CD4-positive, alpha-beta memory T cell (primary cell): Measurements from ENCODE around the gene HSPB2. TPM values are rescaled to one million over a fixed set of nuclear protein-coding genes. Genes with fewer than 3 reads are reported as not detected.
"Not testable (repeated sequence)": the region's sequence is repeated elsewhere in the genome, so short reads cannot be mapped to it uniquely, and the experiment has no call there.

Source experiments
- CTCF ChIA-PET: fragments of 350-600 bp; sonication (Branson Sonifier 250); formaldehyde crosslinking; loops from one replicate; lab custom pipeline; 2021; ENCODE audit warnings: inconsistent platforms; ENCODE audit not compliant: partially characterized antibody; lab: Charles Lee
- POLR2A ChIA-PET: fragments of 350-600 bp; sonication (Branson Sonifier 250); formaldehyde crosslinking; loops from one replicate; lab custom pipeline; 2021; ENCODE audit not compliant: partially characterized antibody; lab: Charles Lee
- DNase-seq, 5 donors: peaks; one replicate each; pipeline versions ENCODE4 v3.0.0 to v3.0.0-alpha.2; 2020 to 2022; ENCODE audit warnings: mixed read lengths in 1 of 5
- H3K27ac ChIP-seq: one replicate; pipeline ENCODE4 v1.7.0; 2013; ENCODE audit warnings: low read depth, low read length
- H3K27me3 ChIP-seq: 2 replicates; pipeline ENCODE4 v1.7.0; 2013; ENCODE audit warnings: mild to moderate bottlenecking, low read length, moderate library complexity; ENCODE audit not compliant: insufficient read depth
- H3K36me3 ChIP-seq: 2 replicates; pipeline ENCODE4 v1.7.0; 2013; ENCODE audit warnings: mild to moderate bottlenecking, low read length, moderate library complexity; ENCODE audit not compliant: insufficient read depth
- H3K4me1 ChIP-seq: 2 replicates; pipeline ENCODE4 v1.7.0; 2013; ENCODE audit warnings: mild to moderate bottlenecking, low read length, moderate library complexity; ENCODE audit not compliant: insufficient read depth
- H3K4me3 ChIP-seq, 2 donors: one replicate each; pipeline ENCODE4 v1.7.0; 2013; ENCODE audit warnings: low read length in 2 of 2, mild to moderate bottlenecking in 1 of 2
- H3K9me3 ChIP-seq, 2 donors: one replicate each; pipeline ENCODE4 v1.7.0; 2013; ENCODE audit warnings: low read length in 2 of 2, control low read depth in 1 of 2; ENCODE audit not compliant: control insufficient read depth in 1 of 2
- H3K27ac Mint-ChIP-seq, 7 donors: one replicate each; pipeline ENCODE4 v1.8.0; 2020 to 2021; ENCODE audit warnings: mixed read lengths in 7 of 7, mild to moderate bottlenecking in 6 of 7, inconsistent platforms in 3 of 7, moderate library complexity in 3 of 7
- H3K27me3 Mint-ChIP-seq, 2 donors: one replicate each; pipeline ENCODE4 v1.8.0; 2020 to 2021; ENCODE audit warnings: mixed read lengths in 2 of 2
- H3K36me3 Mint-ChIP-seq, 2 donors: one replicate each; pipeline ENCODE4 v1.8.0; 2020 to 2021; ENCODE audit warnings: mixed read lengths in 2 of 2, inconsistent platforms in 1 of 2, mild to moderate bottlenecking in 1 of 2
- H3K4me1 Mint-ChIP-seq, 4 donors: one replicate each; pipeline ENCODE4 v1.8.0; 2020 to 2021; ENCODE audit warnings: mixed read lengths in 4 of 4, mild to moderate bottlenecking in 1 of 4
- H3K4me3 Mint-ChIP-seq, 8 donors: one replicate each; pipeline ENCODE4 v1.8.0; 2020 to 2021; ENCODE audit warnings: mixed read lengths in 8 of 8, mild to moderate bottlenecking in 7 of 8, moderate library complexity in 6 of 8, inconsistent platforms in 3 of 8
- H3K9me3 Mint-ChIP-seq, 8 donors: one replicate each; pipeline ENCODE4 v1.8.0; 2020 to 2021; ENCODE audit warnings: mixed read lengths in 8 of 8, mild to moderate bottlenecking in 5 of 8, inconsistent platforms in 3 of 8, moderate library complexity in 1 of 8
- intact Hi-C: fragments of 100-400 bp; cut with micrococcal nuclease; formaldehyde crosslinking; loops from one replicate; pipeline ENCODE4 v1.15.1; 2023
- polyA plus RNA-seq, 2 donors: library from polyadenylated mRNA; unstranded; fragments of 300-500 nt; fragmentation: Illumina TruSeq; gene quantifications; one replicate each; pipeline ENCODE4 v1.2.3, GENCODE V29; 2021
- total RNA-seq, 2 experiments: library from RNA; stranded (reverse); gene quantifications; one replicate each; pipeline ENCODE4 v1.2.3, GENCODE V29; 2021

HSPB2 gene
- total and polyA plus RNA-seq, 4 experiments from 2014 or later = not detected

DNA sequence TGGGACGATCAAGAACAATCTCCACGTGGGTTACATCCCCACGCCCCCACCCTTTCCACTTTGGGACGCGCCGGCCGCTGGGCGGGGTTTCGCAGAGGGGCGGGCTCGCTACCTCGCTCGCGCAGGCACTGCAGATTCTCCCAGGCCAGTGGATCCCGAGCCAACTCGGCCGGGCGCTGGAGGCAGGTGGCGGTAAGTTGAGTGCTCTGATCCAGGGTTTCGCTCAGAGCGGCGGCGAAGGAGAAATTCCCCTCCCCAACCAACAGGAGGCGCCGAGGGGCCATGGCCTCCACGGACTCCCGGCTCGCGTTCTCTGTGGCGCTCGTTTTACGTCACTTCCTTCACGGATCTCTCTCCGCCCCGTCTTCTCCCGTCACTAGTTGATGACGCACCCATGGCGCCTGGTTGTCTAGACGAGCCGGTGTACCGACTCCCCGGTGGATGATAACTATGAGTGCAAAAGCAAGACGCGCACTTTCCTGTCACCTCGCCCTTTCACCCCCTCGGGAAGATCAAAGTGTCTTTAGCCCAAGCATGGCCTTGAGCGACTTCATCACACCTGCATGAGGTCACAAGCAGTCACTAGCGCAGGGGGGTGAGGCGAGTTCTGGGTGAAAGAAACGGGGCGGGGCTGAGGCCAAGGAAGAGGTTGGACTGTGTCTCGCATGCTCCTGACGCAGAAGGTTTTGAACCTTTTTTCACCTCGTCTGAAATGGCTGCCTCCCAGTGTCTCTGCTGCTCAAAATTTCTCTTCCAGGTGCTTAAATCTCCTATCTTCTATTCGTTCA, 33.5 kb upstream of the HSPB2 start, which contains the start of the genes CFAP68 and FDXACB1:
TSS of gene CFAP68 (plus strand) at position 693 of the 788 bp plus-strand sequence. CDS start at position 713, 20 bp downstream.
TSS of gene FDXACB1 (minus strand) at position 317 of the 788 bp plus-strand sequence. CDS start at position 284, 33 bp downstream.
- Histone ChIP-seq H3K36me3 (peaks cover 11% of the 10 kb centered on the region), H3K4me3 (peak within 1 kb of the TSS; percentile 79 to 80), H3K9me3 (no peaks in the 10 kb centered on the region), H3K27me3 (no peaks in the 10 kb centered on the region), H3K27ac (peak within 1 kb of the TSS; percentile 95), H3K4me1 (peaks cover 18% of the 10 kb centered on the region)
- intact Hi-C loops = loop anchor here (1.0 to 10.0 kb wide), 9 partner anchors 8 to 1436 kb away; partner anchors contain the start of genes ALG9, DLAT, NKAPD1 and PIH1D2
- no peaks in the 10 kb centered on the region for H3K27me3 Mint-ChIP-seq
- ChIA-PET CTCF (interaction anchor here (0.9 to 2.6 kb wide), 7 partner anchors 8 to 103 kb away, joined by 4 to 14 read pairs (median 9); partner anchors contain the start of gene ALG9), POLR2A (interaction anchor here (0.9 to 3.8 kb wide), 7 partner anchors 8 to 208 kb away, joined by 3 to 20 read pairs (median 5); partner anchors contain the start of genes ALG9, DLAT, SDHD and TIMM8B)
- H3K4me1 Mint-ChIP-seq = peaks cover 11 to 28% (median 17%) of the 10 kb centered on the region in 4 donors
- H3K4me3 Mint-ChIP-seq = peak within 1 kb of the TSS; percentile 91 to 98 (median 95)
- peaks cover 14 to 36% of the 10 kb centered on the region in 2 donors for H3K36me3 Mint-ChIP-seq
- H3K9me3 Mint-ChIP-seq = no peaks in the 10 kb centered on the region
- H3K27ac Mint-ChIP-seq = peak within 1 kb of the TSS; percentile 93 to 100 (median 100)
- peak; percentile 97 to 99 (median 98) for DNase-seq

DNA sequence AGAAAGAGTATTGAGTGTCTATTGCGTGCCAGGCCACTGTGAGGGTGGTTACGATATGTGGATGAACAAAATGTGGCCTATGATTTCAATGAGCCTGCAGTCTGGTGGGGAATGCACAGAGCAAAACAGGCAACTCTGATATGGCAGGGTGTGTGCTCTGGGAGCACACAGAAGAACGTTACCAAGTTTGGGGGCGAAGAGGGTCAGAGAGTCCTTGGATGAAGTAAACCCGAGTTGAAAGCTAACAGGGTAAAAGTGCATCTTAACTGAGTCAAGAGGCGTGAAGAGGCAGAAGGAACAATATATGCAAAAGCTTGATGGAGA, 32.9 kb upstream of the HSPB2 start:
- DNase-seq = no peak
- POLR2A ChIA-PET = interaction anchor here (1.2 to 2.1 kb wide), 4 partner anchors 9 to 207 kb away, joined by 3 to 15 read pairs (median 8); partner anchors contain the start of genes ALG9, PPP2R1B, SDHD and TIMM8B
- Mint-ChIP-seq H3K9me3 (no peaks in the 10 kb centered on the region), H3K36me3 (peaks cover 14 to 34% of the 10 kb centered on the region in 2 donors), H3K27ac (peak overlapping the region; percentile 93 to 100 (median 100)), H3K4me3 (peak overlapping the region; percentile 91 to 98 (median 95)), H3K27me3 (no peaks in the 10 kb centered on the region), H3K4me1 (peaks cover 11 to 28% (median 17%) of the 10 kb centered on the region in 4 donors)
- CTCF ChIA-PET = interaction anchor here (0.9 to 4.6 kb wide), 4 partner anchors 8 to 116 kb away, joined by 3 to 19 read pairs (median 4); partner anchors contain the start of gene ALG9
- H3K27me3 ChIP-seq = no peaks in the 10 kb centered on the region
- H3K9me3 ChIP-seq = no peaks in the 10 kb centered on the region
- peak overlapping the region; percentile 79 to 80 for H3K4me3 ChIP-seq
- intact Hi-C loops = loop anchor here (1.0 to 10.0 kb wide), 9 partner anchors 8 to 1435 kb away; partner anchors contain the start of genes ALG9, DLAT, NKAPD1 and PIH1D2
- H3K36me3 ChIP-seq = peaks cover 11% of the 10 kb centered on the region
- peak overlapping the region; percentile 95 for H3K27ac ChIP-seq
- peaks cover 18% of the 10 kb centered on the region for H3K4me1 ChIP-seq

DNA sequence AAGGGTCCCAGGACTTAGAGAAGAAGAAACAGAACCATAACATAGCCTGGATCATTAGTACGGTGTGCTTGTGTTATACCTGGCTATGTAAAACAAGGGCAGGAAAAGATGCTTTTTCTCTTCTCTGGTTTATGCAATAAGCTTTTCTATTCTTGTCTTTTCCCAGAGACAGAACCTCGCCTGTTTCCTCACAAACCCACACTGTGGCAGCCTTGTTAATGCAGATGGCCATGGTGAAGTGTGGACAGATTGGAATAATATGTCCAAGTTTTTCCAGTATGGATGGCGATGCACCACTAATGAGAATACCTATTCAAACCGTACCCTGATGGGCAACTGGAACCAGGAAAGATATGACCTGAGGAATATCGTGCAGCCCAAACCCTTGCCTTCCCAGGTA, 30.3 kb upstream of the HSPB2 start:
- ChIA-PET CTCF (interaction anchor here (1.5 to 4.6 kb wide), 4 partner anchors 11 to 49 kb away, joined by 6 to 19 read pairs (median 14); partner anchors contain the start of gene ALG9), POLR2A (interaction anchor here (1.3 to 1.9 kb wide), 2 partner anchors 11 to 44 kb away, joined by 6 to 8 read pairs; partner anchors contain the start of gene ALG9)
- Mint-ChIP-seq H3K9me3 (no peaks in the 10 kb centered on the region), H3K36me3 (peaks cover 9 to 29% of the 10 kb centered on the region in 2 donors), H3K27me3 (no peaks in the 10 kb centered on the region), H3K27ac (peak overlapping the region in 1 of 7 donors; percentile 93), H3K4me3 (peak overlapping the region in 1 of 8 donors; percentile 5), H3K4me1 (peaks cover 11 to 28% (median 16%) of the 10 kb centered on the region in 4 donors)
- H3K27ac ChIP-seq = no peak overlapping the region
- H3K36me3 ChIP-seq = no peaks in the 10 kb centered on the region
- DNase-seq = no peak
- no peaks in the 10 kb centered on the region for H3K27me3 ChIP-seq
- no peak overlapping the region for H3K4me3 ChIP-seq
- intact Hi-C loops = no loop called here
- H3K4me1 ChIP-seq = peaks cover 18% of the 10 kb centered on the region
- no peaks in the 10 kb centered on the region for H3K9me3 ChIP-seq

DNA sequence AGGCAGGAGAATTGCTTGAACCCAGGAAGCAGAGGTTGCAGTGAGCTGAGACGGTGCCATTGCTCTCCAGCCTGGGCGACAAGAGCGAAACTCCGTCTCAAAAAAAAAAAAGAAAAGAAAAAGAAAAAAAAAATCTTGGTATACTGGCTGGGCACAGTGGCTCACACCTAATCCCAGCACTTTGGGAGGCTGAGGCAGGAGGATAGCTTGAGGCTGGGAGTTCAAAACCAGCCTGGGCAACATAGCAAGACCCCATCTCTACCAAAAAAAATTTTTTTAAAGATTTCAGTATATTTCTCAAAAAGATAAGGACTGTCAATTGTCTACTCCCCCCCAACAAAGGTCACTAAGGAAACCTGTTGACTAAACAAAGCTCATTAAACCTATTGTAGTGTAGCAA, 27.5 kb upstream of the HSPB2 start:
- H3K27ac ChIP-seq, H3K27me3 ChIP-seq, H3K9me3 ChIP-seq, intact Hi-C loops, H3K27ac Mint-ChIP-seq, H3K36me3 ChIP-seq, H3K4me1 Mint-ChIP-seq, DNase-seq, H3K27me3 Mint-ChIP-seq, H3K4me1 ChIP-seq, H3K4me3 ChIP-seq, H3K9me3 Mint-ChIP-seq, H3K4me3 Mint-ChIP-seq: not testable (repeated sequence)
- ChIA-PET CTCF (interaction anchor here (1.2 to 1.5 kb wide), 2 partner anchors 14 to 47 kb away, joined by 3 to 6 read pairs; no protein-coding TSS in a partner anchor), POLR2A (interaction anchor here (0.7 kb wide), 1 partner anchor 14 kb away, joined by 3 read pairs; the partner anchor contains the start of gene ALG9)
- peaks cover 9 to 15% of the 10 kb centered on the region in 2 donors for H3K36me3 Mint-ChIP-seq

DNA sequence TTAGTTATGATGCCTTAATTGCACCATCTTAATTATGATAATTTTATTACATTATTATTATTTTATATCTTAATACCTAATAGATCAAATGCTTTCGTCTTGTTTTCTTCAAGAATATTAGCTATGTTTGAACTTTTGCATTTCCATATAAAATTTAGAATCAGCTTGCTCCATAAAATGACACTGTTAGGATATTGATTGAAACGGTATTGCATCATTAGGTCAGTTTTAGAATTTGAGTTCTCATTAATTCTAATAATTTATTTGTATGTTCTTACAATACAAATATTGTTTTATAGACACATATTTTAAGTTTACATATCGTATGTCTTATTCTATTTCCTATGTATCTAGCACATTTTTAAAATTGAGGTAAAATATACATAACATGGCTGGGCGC, 26.5 kb upstream of the HSPB2 start:
- no peak for DNase-seq
- Mint-ChIP-seq H3K4me3 (no peak overlapping the region), H3K4me1 (no peaks in the 10 kb centered on the region), H3K9me3 (no peaks in the 10 kb centered on the region), H3K27ac (no peak overlapping the region), H3K27me3 (no peaks in the 10 kb centered on the region), H3K36me3 (peaks cover 9 to 15% of the 10 kb centered on the region in 2 donors)
- H3K27ac ChIP-seq = no peak overlapping the region
- POLR2A ChIA-PET = no interaction called here
- no peaks in the 10 kb centered on the region for H3K4me1 ChIP-seq
- intact Hi-C loops = no loop called here
- H3K36me3 ChIP-seq = no peaks in the 10 kb centered on the region
- no peaks in the 10 kb centered on the region for H3K27me3 ChIP-seq
- no peak overlapping the region for H3K4me3 ChIP-seq
- CTCF ChIA-PET = interaction anchor here (1.5 kb wide), 1 partner anchor 46 kb away, joined by 6 read pairs; no protein-coding TSS in a partner anchor
- no peaks in the 10 kb centered on the region for H3K9me3 ChIP-seq

DNA sequence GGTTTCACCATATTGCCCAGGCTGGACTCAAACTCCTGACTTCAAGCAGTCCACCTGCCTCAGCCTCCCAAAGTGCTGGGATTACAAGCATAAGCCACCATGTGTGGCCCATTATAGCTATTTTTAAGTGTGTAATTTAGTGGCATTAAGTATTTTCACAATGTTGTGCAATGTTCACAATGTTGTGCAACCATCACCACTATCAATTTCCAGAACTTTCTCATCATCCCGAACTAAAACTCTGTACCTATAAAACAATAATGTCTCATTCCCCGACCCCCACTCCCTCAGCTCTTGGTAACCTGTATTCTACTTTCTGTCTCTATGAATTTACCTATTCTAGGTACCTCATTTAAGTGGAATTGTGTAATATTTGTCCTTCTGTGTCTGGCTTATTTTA, 25.7 kb upstream of the HSPB2 start:
- Mint-ChIP-seq H3K4me1 (no peaks in the 10 kb centered on the region), H3K36me3 (peaks cover 9 to 15% of the 10 kb centered on the region in 2 donors), H3K9me3 (no peaks in the 10 kb centered on the region), H3K27ac (no peak overlapping the region), H3K27me3 (no peaks in the 10 kb centered on the region), H3K4me3 (no peak overlapping the region)
- CTCF ChIA-PET = no interaction called here
- no peak overlapping the region for H3K4me3 ChIP-seq
- intact Hi-C loops = no loop called here
- H3K9me3 ChIP-seq = no peaks in the 10 kb centered on the region
- POLR2A ChIA-PET = no interaction called here
- H3K36me3 ChIP-seq = no peaks in the 10 kb centered on the region
- no peak overlapping the region for H3K27ac ChIP-seq
- no peaks in the 10 kb centered on the region for H3K4me1 ChIP-seq
- no peaks in the 10 kb centered on the region for H3K27me3 ChIP-seq
- no peak for DNase-seq
